ENCODE measurements around the gene IGSF1. TPM values are rescaled to one million over a fixed set of nuclear protein-coding genes. Genes with fewer than 3 reads are reported as not detected.

The IGSF1 gene
- total RNA-seq, result 0.26 and 0.48 TPM in 2 replicates

GRCh38 chrX:131288738-131289511 is at the start of gene IGSF1:
Gene IGSF1, minus strand, starts transcription at chrX:131289306. Its CDS starts 2,632 bp downstream, at chrX:131286674.

Other genes with a start within 250 kb of the IGSF1 start
- not detected in 2 replicates for gene ARHGAP36, start 231.0 kb downstream of the IGSF1 start, total RNA-seq